B cell (primary cell): ENCODE data around the gene OPN4. TPM values are rescaled to one million over a fixed set of nuclear protein-coding genes. Genes with fewer than 3 reads are reported as not detected.

Source experiments
- ATAC-seq: fragments of 200-7000 bp; cut with Tn5 transposase; one replicate; pipeline ENCODE4 v1.10.0; 2021; ENCODE audit warnings: low read depth, mild to moderate bottlenecking, moderate number of reproducible peaks, moderate library complexity
- CTCF ChIA-PET: fragments of 350-600 bp; sonication (Branson Sonifier 250); formaldehyde crosslinking; loops from one replicate; lab custom pipeline; 2021; ENCODE audit warnings: antibody characterized with exemption, inconsistent platforms; lab: Charles Lee
- POLR2A ChIA-PET: fragments of 350-600 bp; sonication (Branson Sonifier 250); formaldehyde crosslinking; loops from one replicate; lab custom pipeline; 2021; ENCODE audit warnings: antibody characterized with exemption; lab: Charles Lee
- DNase-seq: peaks from one replicate; pipeline ENCODE4 v3.0.0; 2013
- H2AFZ ChIP-seq: 2 replicates; pipeline ENCODE4 v1.6.1; 2012; ENCODE audit warnings: mild to moderate bottlenecking, low read depth, low read length; ENCODE audit not compliant: insufficient read depth, poor library complexity, severe bottlenecking
- H3K27ac ChIP-seq, 2 donors: 1 replicate in 1 of 2; 2 replicates in 1 of 2; pipeline ENCODE4 v1.5.1; 2012 to 2013; ENCODE audit warnings: low read length in 2 of 2, mild to moderate bottlenecking in 2 of 2, moderate library complexity in 1 of 2
- H3K27me3 ChIP-seq, 4 experiments: fragments of 200-600 bp in 1 of 4; sonication (generic) in 1 of 4; replicated peaks in 1 of 4; 1 replicate in 2 of 4; 2 replicates in 2 of 4; pipeline versions ENCODE4 v1.6.1 to v1.7.0; 2013 to 2016; ENCODE audit warnings: low read length in 3 of 4, mild to moderate bottlenecking in 2 of 4, mixed read lengths in 1 of 4, moderate library complexity in 1 of 4; ENCODE audit not compliant: insufficient read depth in 4 of 4, control insufficient read depth in 3 of 4; ENCODE audit errors: control extremely low read depth in 1 of 4
- H3K36me3 ChIP-seq, 2 experiments: replicated peaks in 1 of 2; 1 replicate in 1 of 2; 2 replicates in 1 of 2; pipeline versions ENCODE4 v1.6.1 to v1.7.1; 2013; ENCODE audit warnings: low read length in 1 of 2; ENCODE audit not compliant: insufficient read depth in 2 of 2, control insufficient read depth in 1 of 2; ENCODE audit errors: control extremely low read depth in 1 of 2, extremely low read depth in 1 of 2
- H3K4me1 ChIP-seq, 2 donors: fragments of 200-600 bp in 1 of 2; sonication (generic) in 1 of 2; 1 replicate in 1 of 2; 2 replicates in 1 of 2; pipeline versions ENCODE4 v1.5.1 to v1.6.1; 2013 to 2017; ENCODE audit warnings: low read length in 2 of 2; ENCODE audit not compliant: control insufficient read depth in 2 of 2, insufficient read depth in 2 of 2
- H3K4me2 ChIP-seq: replicated peaks from 2 replicates; pipeline ENCODE3; 2012; ENCODE audit warnings: mild to moderate bottlenecking, low read depth, low read length; ENCODE audit not compliant: poor library complexity, severe bottlenecking
- H3K4me3 ChIP-seq, 5 experiments: fragments of 200-600 bp in 1 of 5; sonication (generic) in 1 of 5; 1 replicate in 3 of 5; 2 replicates in 2 of 5; pipeline versions ENCODE4 v1.5.1 to v1.7.0; 2011 to 2016; ENCODE audit warnings: low read length in 4 of 5, mild to moderate bottlenecking in 4 of 5, low read depth in 2 of 5, control low read depth in 1 of 5, moderate library complexity in 1 of 5; ENCODE audit not compliant: insufficient read depth in 1 of 5; ENCODE audit errors: control extremely low read depth in 1 of 5, extremely low read depth in 1 of 5
- H3K79me2 ChIP-seq: fragments of 200-600 bp; sonication (generic); one replicate; pipeline ENCODE4 v1.6.0; 2016; ENCODE audit warnings: low read length; ENCODE audit not compliant: control insufficient read depth, insufficient read depth
- H3K9ac ChIP-seq: fragments of 200-600 bp; sonication (generic); 2 replicates; pipeline ENCODE4 v1.6.1; 2017; ENCODE audit warnings: mild to moderate bottlenecking, low read length, moderate library complexity
- H3K9me3 ChIP-seq, 3 donors: one replicate each; pipeline versions ENCODE4 v1.6.1 to v1.7.1; 2013; ENCODE audit warnings: low read length in 2 of 3; ENCODE audit not compliant: control insufficient read depth in 2 of 3, insufficient read depth in 1 of 3; ENCODE audit errors: control extremely low read depth in 1 of 3
- H4K20me1 ChIP-seq: 2 replicates; pipeline ENCODE4 v1.6.0; 2012; ENCODE audit warnings: mild to moderate bottlenecking, low read length; ENCODE audit not compliant: insufficient read depth, control insufficient read depth, poor library complexity, severe bottlenecking
- H3K27ac Mint-ChIP-seq: one replicate; pipeline ENCODE4 v1.8.0; 2021; ENCODE audit warnings: mixed read lengths
- H3K27me3 Mint-ChIP-seq: one replicate; pipeline ENCODE4 v1.8.0; 2021; ENCODE audit warnings: mixed read lengths
- H3K4me1 Mint-ChIP-seq: one replicate; pipeline ENCODE4 v1.8.0; 2021; ENCODE audit warnings: mixed read lengths
- H3K4me3 Mint-ChIP-seq: one replicate; pipeline ENCODE4 v1.8.0; 2021; ENCODE audit warnings: mixed read lengths
- H3K9me3 Mint-ChIP-seq: one replicate; pipeline ENCODE4 v1.8.0; 2022; ENCODE audit warnings: mixed read lengths; ENCODE audit not compliant: insufficient read depth
- CTCF ChIP-seq: fragments of 200-600 bp; IDR thresholded peaks from one replicate; pipeline ENCODE4 v1.8.0; 2022; ENCODE audit warnings: antibody characterized with exemption, mild to moderate bottlenecking
- EZH2 ChIP-seq: IDR thresholded peaks from 2 replicates; pipeline ENCODE4 v1.6.1; 2012; ENCODE audit warnings: borderline replicate concordance, low read depth, mild to moderate bottlenecking, moderate library complexity, low read length; ENCODE audit not compliant: insufficient read depth, poor library complexity, severe bottlenecking
- WGBS: methylation state at CpG from one replicate; pipeline ENCODE4 v1.1.5; 2013; ENCODE audit warnings: missing lambda C conversion rate; ENCODE audit not compliant: insufficient coverage; 5-methylcytosine and 5-hydroxymethylcytosine counted together
- intact Hi-C: fragments of 100-400 bp; cut with micrococcal nuclease; formaldehyde crosslinking; loops from one replicate; pipeline ENCODE4 v1.10.0; 2022
- polyA plus RNA-seq: library from polyadenylated mRNA; depleted of rRNA; stranded (reverse); fragments of >200 nt; gene quantifications from 2 replicates; pipeline ENCODE4 v1.2.3, GENCODE V29; 2012
- total RNA-seq, 2 donors: library from RNA; stranded (reverse); fragments of 120-200 nt in 1 of 2; gene quantifications; 1 replicate in 1 of 2; 2 replicates in 1 of 2; pipeline versions ENCODE4 v1.2.3 to v1.2.4, GENCODE V29; 2013 to 2022

OPN4 gene
- total and polyA plus RNA-seq, 2 donors (not counting 1 experiment from before 2014, with no cell fraction given), result not detected

DNA sequence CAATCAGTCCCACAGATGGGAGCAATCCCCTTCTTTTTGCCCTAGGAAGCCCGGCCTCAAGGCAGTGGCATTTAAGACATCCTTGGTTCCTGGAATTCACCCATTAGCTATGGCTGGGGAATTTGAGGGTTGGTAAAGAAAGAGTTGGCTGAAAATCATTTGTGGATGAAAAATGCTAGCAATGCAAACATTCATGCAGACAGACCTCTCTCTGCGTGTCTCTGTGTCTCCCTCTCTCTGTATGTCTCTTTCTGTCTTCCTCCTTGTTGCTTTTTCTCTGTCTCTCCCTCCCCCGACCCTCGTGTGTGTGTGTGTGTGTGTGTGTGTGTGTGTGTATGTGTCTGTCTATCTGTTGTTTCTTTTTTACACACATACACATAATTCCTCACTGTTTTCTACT is 33.4 kb downstream of the OPN4 start:
- Histone ChIP-seq H3K4me2 (no peak overlapping the region), H3K36me3 (no peaks in the 10 kb centered on the region), H3K9me3 (no peaks in the 10 kb centered on the region), H3K4me1 (peaks cover 5 to 6% of the 10 kb centered on the region in 2 donors), H3K27ac (no peak overlapping the region), H3K9ac (no peak overlapping the region), H3K79me2 (no peaks in the 10 kb centered on the region), H4K20me1 (no peaks in the 10 kb centered on the region), H3K27me3 (peaks cover 0 to 6% (median 0%) of the 10 kb centered on the region in 4 experiments), H3K4me3 (no peak overlapping the region), H2AFZ (no peak overlapping the region)
- ATAC-seq, result no peak
- intact Hi-C loops, result loop anchor here (1.0 kb wide), 1 partner anchor 212 kb away; no protein-coding TSS in a partner anchor
- no peaks in the 10 kb centered on the region for H3K9me3 Mint-ChIP-seq
- peaks cover 10% of the 10 kb centered on the region for H3K27me3 Mint-ChIP-seq
- H3K27ac Mint-ChIP-seq, result no peak overlapping the region
- H3K4me3 Mint-ChIP-seq, result no peak overlapping the region
- ChIA-PET CTCF (interaction anchor here (0.7 to 3.8 kb wide), 6 partner anchors 13 to 212 kb away, joined by 3 to 32 read pairs (median 4); no protein-coding TSS in a partner anchor), POLR2A (no interaction called here)
- no peak for DNase-seq
- TF ChIP-seq CTCF (no peak), EZH2 (no peak)
- WGBS, result no CpG with 5 or more reads among the region's 4 CpGs
- peaks cover 5% of the 10 kb centered on the region for H3K4me1 Mint-ChIP-seq

GRCh38 chr10:86688398-86688921 is 34.1 kb downstream of the OPN4 start:
- Histone ChIP-seq H3K27me3 (peaks cover 0 to 6% (median 0%) of the 10 kb centered on the region in 4 experiments), H3K4me3 (no peak overlapping the region), H3K27ac (no peak overlapping the region), H3K4me2 (peak overlapping the region; percentile 45), H3K4me1 (peaks cover 5 to 6% of the 10 kb centered on the region in 2 donors), H4K20me1 (no peaks in the 10 kb centered on the region), H3K9me3 (no peaks in the 10 kb centered on the region), H3K9ac (no peak overlapping the region), H2AFZ (peak overlapping the region; percentile 44), H3K79me2 (no peaks in the 10 kb centered on the region), H3K36me3 (no peaks in the 10 kb centered on the region)
- Mint-ChIP-seq H3K4me3 (peak overlapping the region; percentile 39), H3K4me1 (peaks cover 5% of the 10 kb centered on the region), H3K27me3 (peaks cover 5% of the 10 kb centered on the region), H3K27ac (no peak overlapping the region), H3K9me3 (no peaks in the 10 kb centered on the region)
- TF ChIP-seq CTCF (peak; percentile 78), EZH2 (no peak)
- ChIA-PET CTCF (interaction anchor here (0.6 to 3.8 kb wide), 7 partner anchors 24 to 404 kb away, joined by 3 to 32 read pairs (median 4); no protein-coding TSS in a partner anchor), POLR2A (no interaction called here)
- peak; percentile 68 for DNase-seq
- intact Hi-C loops, result loop anchor here (1.0 kb wide), 1 partner anchor 211 kb away; no protein-coding TSS in a partner anchor
- ATAC-seq, result peak; percentile 87
- 44% methylated on average over 8 of the region's 8 CpGs for WGBS
